Hepatocyte (in vitro differentiated cells): ENCODE data around the gene OSBPL5. TPM values are rescaled to one million over a fixed set of nuclear protein-coding genes. Genes with fewer than 3 reads are reported as not detected.

Experiments
- DNase-seq: peaks from one replicate; pipeline ENCODE4 v3.0.0-alpha.2; 2016; ENCODE audit warnings: low spot score
- H2AFZ ChIP-seq: fragments of 200-600 bp; sonication (generic); 2 replicates; pipeline ENCODE4 v1.6.0; 2016; ENCODE audit warnings: antibody characterized with exemption, mild to moderate bottlenecking
- H3K27ac ChIP-seq: fragments of 200-600 bp; sonication (generic); 2 replicates; pipeline ENCODE4 v1.5.1; 2016; ENCODE audit warnings: mild to moderate bottlenecking
- H3K27me3 ChIP-seq: fragments of 200-600 bp; sonication (generic); 2 replicates; pipeline ENCODE4 v1.6.1; 2016
- H3K36me3 ChIP-seq: fragments of 200-600 bp; sonication (generic); replicated peaks from 2 replicates; pipeline ENCODE4 v1.5.1; 2016; ENCODE audit warnings: low read depth; ENCODE audit not compliant: insufficient read depth
- H3K4me1 ChIP-seq: fragments of 200-600 bp; sonication (generic); 2 replicates; pipeline ENCODE4 v1.5.1; 2016; ENCODE audit warnings: mild to moderate bottlenecking, moderate library complexity; ENCODE audit not compliant: insufficient read depth
- H3K4me2 ChIP-seq: fragments of 200-600 bp; sonication (generic); 2 replicates; pipeline ENCODE4 v1.6.0; 2016
- H3K4me3 ChIP-seq: fragments of 200-600 bp; sonication (generic); 2 replicates; pipeline ENCODE4 v1.5.1; 2016; ENCODE audit warnings: mild to moderate bottlenecking
- H3K79me2 ChIP-seq: fragments of 200-600 bp; sonication (generic); 2 replicates; pipeline ENCODE4 v1.6.0; 2017; ENCODE audit warnings: mild to moderate bottlenecking
- H3K9me2 ChIP-seq: fragments of 200-600 bp; sonication (generic); replicated peaks from 2 replicates; pipeline ENCODE4 v1.6.0; 2017; ENCODE audit warnings: mild to moderate bottlenecking; ENCODE audit not compliant: insufficient read depth
- H3K9me3 ChIP-seq: fragments of 200-600 bp; sonication (generic); 2 replicates; pipeline ENCODE4 v1.5.1; 2016; ENCODE audit warnings: low read depth, mild to moderate bottlenecking
- H4K20me1 ChIP-seq: fragments of 200-600 bp; sonication (generic); 2 replicates; pipeline ENCODE4 v1.6.0; 2016; ENCODE audit warnings: mild to moderate bottlenecking; ENCODE audit not compliant: insufficient read depth, poor library complexity, severe bottlenecking
- CTCF ChIP-seq: fragments of 200-600 bp; sonication (generic); IDR thresholded peaks from 2 replicates; pipeline ENCODE4 v1.5.1; 2016; ENCODE audit warnings: antibody characterized with exemption, mild to moderate bottlenecking; ENCODE audit not compliant: poor library complexity
- EZH2 ChIP-seq: fragments of 200-600 bp; sonication (generic); IDR thresholded peaks from 2 replicates; pipeline ENCODE4 v1.6.1; 2016; ENCODE audit warnings: antibody characterized with exemption, mild to moderate bottlenecking, borderline replicate concordance
- EZH2phosphoT487 ChIP-seq: fragments of 200-600 bp; sonication (generic); IDR thresholded peaks from one replicate; pipeline ENCODE4 v1.6.1; 2018; ENCODE audit warnings: antibody characterized with exemption, mild to moderate bottlenecking, low read depth, moderate library complexity; ENCODE audit not compliant: unreplicated experiment, severe bottlenecking
- WGBS: methylation state at CpG from one replicate; pipeline ENCODE4 v1.1.6; 2016; ENCODE audit warnings: low lambda C conversion rate; ENCODE audit errors: missing lambda C conversion rate; 5-methylcytosine and 5-hydroxymethylcytosine counted together
- polyA plus RNA-seq: library from polyadenylated mRNA; unstranded; fragments of >200 nt; fragmentation: Nextera tagmentation; extraction: Ambion mirVana; gene quantifications from 2 replicates; pipeline ENCODE4 v1.2.1, GENCODE V29; 2016
- total RNA-seq: library from RNA; depleted of rRNA; stranded (reverse); fragments of >200 nt; gene quantifications from 2 replicates; pipeline ENCODE4 v1.2.3, GENCODE V29; 2014

OSBPL5 gene
- total and polyA plus RNA-seq, 2 experiments from 2014 or later: 9.0 to 12.5 TPM

- H3K79me2 ChIP-seq: peaks cover 3% of the 10 kb centered on the region
Measured at GRCh38 chr11:3143136-3143880, 21.8 kb downstream of the OSBPL5 start.

GRCh38 chr11:3140291-3140603, 24.9 kb downstream of the OSBPL5 start:
- H2AFZ ChIP-seq: no peak overlapping the region
- no peaks in the 10 kb centered on the region for H3K27me3 ChIP-seq
- H4K20me1 ChIP-seq: peaks cover 20% of the 10 kb centered on the region
- no peak for DNase-seq
- WGBS: 100% methylated on average over 4 of the region's 4 CpGs
- H3K4me3 ChIP-seq: no peak overlapping the region
- no peaks in the 10 kb centered on the region for H3K4me1 ChIP-seq
- no peak for TF ChIP-seq EZH2
- TF ChIP-seq CTCF: no peak
- TF ChIP-seq EZH2phosphoT487: no peak
- no peak overlapping the region for H3K4me2 ChIP-seq
- no peaks in the 10 kb centered on the region for H3K9me2 ChIP-seq
- H3K9me3 ChIP-seq: no peaks in the 10 kb centered on the region
- no peaks in the 10 kb centered on the region for H3K79me2 ChIP-seq
- no peaks in the 10 kb centered on the region for H3K36me3 ChIP-seq
- no peak overlapping the region for H3K27ac ChIP-seq

More at GRCh38 chr11:3143136-3143880, 21.8 kb downstream of the OSBPL5 start:
- H3K36me3 ChIP-seq: no peaks in the 10 kb centered on the region
- H3K4me1 ChIP-seq: peaks cover 4% of the 10 kb centered on the region
- no peaks in the 10 kb centered on the region for H3K9me2 ChIP-seq
- no peak overlapping the region for H3K4me3 ChIP-seq
- no peak overlapping the region for H3K27ac ChIP-seq
- no peaks in the 10 kb centered on the region for H3K9me3 ChIP-seq
- WGBS: 92% methylated on average over 30 of the region's 38 CpGs
- no peak overlapping the region for H2AFZ ChIP-seq
- no peak overlapping the region for H3K4me2 ChIP-seq
- TF ChIP-seq EZH2phosphoT487 (no peak), EZH2 (no peak), CTCF (no peak)
- H4K20me1 ChIP-seq: peaks cover 19% of the 10 kb centered on the region
- DNase-seq: no peak
- no peaks in the 10 kb centered on the region for H3K27me3 ChIP-seq

- Histone ChIP-seq H3K9me3 (no peaks in the 10 kb centered on the region), H3K79me2 (no peaks in the 10 kb centered on the region), H3K4me2 (no peak overlapping the region), H3K27me3 (no peaks in the 10 kb centered on the region), H3K9me2 (no peaks in the 10 kb centered on the region), H3K4me3 (no peak overlapping the region), H3K27ac (no peak overlapping the region), H3K36me3 (no peaks in the 10 kb centered on the region), H2AFZ (no peak overlapping the region), H4K20me1 (peaks cover 20% of the 10 kb centered on the region), H3K4me1 (no peaks in the 10 kb centered on the region)
- DNase-seq: no peak
- 84% methylated on average over 15 of the region's 15 CpGs for WGBS
- TF ChIP-seq EZH2: no peak
- no peak for TF ChIP-seq CTCF
- TF ChIP-seq EZH2phosphoT487: no peak
Measured at GRCh38 chr11:3139481-3140290, 25.4 kb downstream of the OSBPL5 start.
